Measurements from ENCODE around the gene SCYGR2. TPM values are rescaled to one million over a fixed set of nuclear protein-coding genes. Genes with fewer than 3 reads are reported as not detected.

Gene SCYGR2
- total and polyA plus RNA-seq, 2 donors (not counting 3 experiments of a cell fraction or from before 2014, with no cell fraction given): not detected

DNA sequence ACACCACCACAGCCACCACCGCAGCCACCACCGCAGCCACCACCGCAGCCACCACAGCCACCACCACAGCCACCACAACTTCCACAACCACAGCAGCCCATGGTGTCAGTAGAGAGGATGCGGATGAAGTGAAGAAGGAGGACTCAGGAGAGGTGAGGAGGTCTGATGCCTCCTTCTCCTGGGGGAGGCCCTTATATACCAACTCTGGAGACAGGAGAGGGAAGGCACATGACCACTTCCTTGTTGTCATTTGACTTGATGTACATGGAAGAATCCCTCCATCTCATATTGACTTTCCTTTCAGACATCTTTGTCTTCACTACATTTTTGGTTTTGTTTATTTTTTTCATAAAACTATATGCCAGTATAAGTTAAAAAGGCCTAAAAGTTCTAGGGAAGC is 16.0 kb downstream of the SCYGR2 start, which contains the start of gene SCYGR3:
Gene SCYGR3 (minus strand): TSS at position 101 of the 400 bp plus-strand sequence. CDS start 0 bp downstream, at position 101.
- H3K27ac ChIP-seq (ENCODE audit: insufficient read depth, low read depth, low read length): no peak within 1 kb of the TSS
- no TSS peak for BruUV-seq (replicated peaks)
- H3K9ac ChIP-seq (replicated peaks; ENCODE audit: extremely low read depth, insufficient read depth, low read length): no peak within 1 kb of the TSS
- no peaks in the 10 kb centered on the region for H3K79me2 ChIP-seq (ENCODE audit: control insufficient read depth, insufficient read depth, low read length)
- no peak for FAIRE-seq
- no peak within 1 kb of the TSS for H2AFZ ChIP-seq (ENCODE audit: low read depth, low read length)
- no peaks in the 10 kb centered on the region for H3K9me1 ChIP-seq (replicated peaks; ENCODE audit: control insufficient read depth, extremely low read depth, insufficient read depth, low read length)
- no peak for TF ChIP-seq POLR2AphosphoS5 (IDR thresholded peaks at IDR 0.05; ENCODE audit: insufficient read depth, low read depth, low read length)
- no peak for TF ChIP-seq POLR2A (IDR thresholded peaks at IDR 0.05; ENCODE audit: low read depth, low read length)
- no peak for TF ChIP-seq JUN (IDR thresholded peaks at IDR 0.05; ENCODE audit: borderline replicate concordance, insufficient read depth, insufficient read length, low read depth)
- no peak for TF ChIP-seq EZH2 (IDR thresholded peaks at IDR 0.05; ENCODE audit: borderline replicate concordance, low read depth, low read length, severe bottlenecking)
- no peak for TF ChIP-seq GATA2 (IDR thresholded peaks at IDR 0.05; ENCODE audit: insufficient read depth, insufficient read length, low read depth, low read length)
- no peak for TF ChIP-seq MYC (IDR thresholded peaks at IDR 0.05; ENCODE audit: low read depth, low read length)
- no peak for TF ChIP-seq FOS (IDR thresholded peaks at IDR 0.05; ENCODE audit: borderline replicate concordance, insufficient read depth, low read length)
- TF ChIP-seq MAX (IDR thresholded peaks at IDR 0.05; ENCODE audit: insufficient read depth, insufficient read length): no peak
- TF ChIP-seq, protein P1, sequence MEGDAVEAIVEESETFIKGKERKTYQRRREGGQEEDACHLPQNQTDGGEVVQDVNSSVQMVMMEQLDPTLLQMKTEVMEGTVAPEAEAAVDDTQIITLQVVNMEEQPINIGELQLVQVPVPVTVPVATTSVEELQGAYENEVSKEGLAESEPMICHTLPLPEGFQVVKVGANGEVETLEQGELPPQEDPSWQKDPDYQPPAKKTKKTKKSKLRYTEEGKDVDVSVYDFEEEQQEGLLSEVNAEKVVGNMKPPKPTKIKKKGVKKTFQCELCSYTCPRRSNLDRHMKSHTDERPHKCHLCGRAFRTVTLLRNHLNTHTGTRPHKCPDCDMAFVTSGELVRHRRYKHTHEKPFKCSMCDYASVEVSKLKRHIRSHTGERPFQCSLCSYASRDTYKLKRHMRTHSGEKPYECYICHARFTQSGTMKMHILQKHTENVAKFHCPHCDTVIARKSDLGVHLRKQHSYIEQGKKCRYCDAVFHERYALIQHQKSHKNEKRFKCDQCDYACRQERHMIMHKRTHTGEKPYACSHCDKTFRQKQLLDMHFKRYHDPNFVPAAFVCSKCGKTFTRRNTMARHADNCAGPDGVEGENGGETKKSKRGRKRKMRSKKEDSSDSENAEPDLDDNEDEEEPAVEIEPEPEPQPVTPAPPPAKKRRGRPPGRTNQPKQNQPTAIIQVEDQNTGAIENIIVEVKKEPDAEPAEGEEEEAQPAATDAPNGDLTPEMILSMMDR (IDR thresholded peaks at IDR 0.05; ENCODE audit: extremely low read depth in 1 of 2, insufficient read depth in 1 of 2, low read depth in 1 of 2, low read length in 2 of 2): no peak
- ChIA-PET POLR2A (no interaction called here), CTCF (interaction anchor here (0.6 kb wide), 1 partner anchor 287 kb away, joined by 4 read pairs; no protein-coding TSS in a partner anchor)
- no peaks in the 10 kb centered on the region for H3K4me1 ChIP-seq (ENCODE audit: control insufficient read depth, extremely low read depth, insufficient read depth, low read length)
- intact Hi-C loops (cut with micrococcal nuclease): no loop called here
- no peak for DNase-seq (ENCODE audit: low read depth, low spot score)
- H3K4me3 ChIP-seq (replicated peaks in 1 of 3; ENCODE audit: insufficient read depth in 1 of 3, low read depth in 1 of 3, low read length in 3 of 3): no peak within 1 kb of the TSS
- H3K27me3 ChIP-seq (ENCODE audit: control insufficient read depth in 2 of 2, insufficient read depth in 2 of 2, low read length in 2 of 2): no peaks in the 10 kb centered on the region
- no peaks in the 10 kb centered on the region for H3K36me3 ChIP-seq (ENCODE audit: control insufficient read depth in 2 of 2, extremely low read depth in 1 of 2, insufficient read depth in 2 of 2, low read length in 2 of 2)
- H3K4me2 ChIP-seq (ENCODE audit: insufficient read depth, low read length): no peak within 1 kb of the TSS
- H4K20me1 ChIP-seq (replicated peaks; ENCODE audit: control insufficient read depth, extremely low read depth, insufficient read depth, low read length): no peaks in the 10 kb centered on the region
- H3K9me3 ChIP-seq (replicated peaks; ENCODE audit: control insufficient read depth, insufficient read depth, low read length): no peaks in the 10 kb centered on the region
- dilution Hi-C loops (cut with MboI; ENCODE audit: extremely low pct_ligation_motif_present, low sequenced_read_pairs): no loop called here
